Measurements from ENCODE around the gene SLC25A19.

DNA sequence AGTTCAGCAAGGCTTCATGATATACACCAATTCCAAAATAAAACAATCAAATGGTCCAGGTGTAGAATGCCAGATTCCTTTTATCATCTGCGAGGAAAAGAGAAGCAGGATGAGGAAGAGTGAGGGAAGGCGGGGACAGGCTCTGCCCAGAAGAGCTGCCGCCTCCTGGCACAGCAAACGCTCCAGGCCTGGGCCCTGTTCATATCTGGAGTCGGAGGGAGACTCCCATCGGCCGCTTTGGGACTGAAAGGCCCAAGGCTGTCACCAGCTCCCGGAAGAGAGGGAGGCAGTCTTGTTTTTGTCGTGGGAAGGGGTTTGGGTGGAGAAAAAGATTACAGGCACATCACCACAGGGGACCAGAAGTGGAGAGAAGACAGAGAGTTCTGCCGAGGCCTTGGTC, 29.0 kb upstream of the SLC25A19 start:
- TF ChIP-seq CTCF (IDR thresholded peaks at IDR 0.05) (no peak), ZFX (IDR thresholded peaks at IDR 0.05; ENCODE audit: borderline replicate concordance) (no peak)
